Testis (tissue), 3 donors: ENCODE measurements around the gene TFCP2. TPM values are rescaled to one million over a fixed set of nuclear protein-coding genes. Genes with fewer than 3 reads are reported as not detected.

Source experiments
- DNase-seq: peaks from one replicate; pipeline ENCODE4 v3.0.0-alpha.2; 2019
- H3K27ac ChIP-seq, 2 donors: fragments of 200-600 bp; sonication (generic); one replicate each; pipeline ENCODE4 v1.5.1; 2019
- H3K27me3 ChIP-seq: fragments of 200-600 bp; sonication (generic); one replicate; pipeline ENCODE4 v1.5.1; 2019
- H3K36me3 ChIP-seq: fragments of 200-600 bp; sonication (generic); one replicate; pipeline ENCODE4 v1.5.1; 2017; ENCODE audit warnings: low read depth; ENCODE audit errors: missing control alignments
- H3K4me1 ChIP-seq: fragments of 200-600 bp; sonication (generic); one replicate; pipeline ENCODE4 v1.5.1; 2019
- H3K4me3 ChIP-seq, 2 donors: fragments of 200-600 bp; sonication (generic); one replicate each; pipeline ENCODE4 v1.5.1; 2017 to 2019
- H3K9me3 ChIP-seq: fragments of 200-600 bp; sonication (generic); one replicate; pipeline ENCODE4 v1.5.1; 2017
- CTCF ChIP-seq, 3 experiments: fragments of 450-650 bp in 2 of 3; fragments of 200-600 bp in 1 of 3; sonication (generic) in 1 of 3; IDR thresholded peaks; one replicate each; pipeline ENCODE4 v1.5.1; 2016 to 2019; ENCODE audit warnings: antibody characterized with exemption in 3 of 3, mild to moderate bottlenecking in 2 of 3, moderate library complexity in 1 of 3
- POLR2A ChIP-seq: fragments of 450-650 bp; IDR thresholded peaks from one replicate; pipeline ENCODE4 v1.6.1; 2017; ENCODE audit warnings: antibody characterized with exemption, mild to moderate bottlenecking, moderate library complexity
- WGBS, 2 donors: methylation state at CpG; one replicate each; pipeline ENCODE4 v1.1.5; 2018; 5-methylcytosine and 5-hydroxymethylcytosine counted together
- intact Hi-C: fragments of 100-400 bp; cut with DNase I; formaldehyde crosslinking; loops from one replicate; pipeline ENCODE4 v1.15.1; 2023; ENCODE audit warnings: low total_unique reads
- polyA plus RNA-seq: library from polyadenylated mRNA; stranded (reverse); fragments of 350-450 nt; fragmentation: Illumina TruSeq; extraction: RNeasy Lipid Tissue Mini Kit (QIAGEN cat#74804); gene quantifications from one replicate; pipeline ENCODE4 v1.2.3, GENCODE V29; 2014; ENCODE audit warnings: low read depth, low replicate concordance; ENCODE audit not compliant: insufficient read depth
- total RNA-seq, 2 donors: library from RNA; depleted of rRNA; stranded (reverse); fragments of >200 nt; gene quantifications; one replicate each; pipeline ENCODE4 v1.2.3, GENCODE V29; 2016

Gene TFCP2
- total and polyA plus RNA-seq, 3 donors from 2014 or later = 13.8 to 17.2 (median 16.2) TPM

- 88 to 89% methylated on average over 5 of the region's 5 CpGs for WGBS, 2 donors
- H3K36me3 ChIP-seq = no peaks in the 10 kb centered on the region
- DNase-seq = no peak
- H3K9me3 ChIP-seq = no peaks in the 10 kb centered on the region
- TF ChIP-seq POLR2A (no peak), CTCF (IDR thresholded peaks at IDR 0.05) (no peak)
- H3K27ac ChIP-seq = no peak overlapping the region
- H3K4me3 ChIP-seq = no peak overlapping the region
- no peaks in the 10 kb centered on the region for H3K4me1 ChIP-seq
- H3K27me3 ChIP-seq = no peaks in the 10 kb centered on the region
- intact Hi-C loops = no loop called here
These were observed 19.3 kb upstream of the TFCP2 start for GRCh38 chr12:51192284-51192671.

GRCh38 chr12:51191516-51192283 is 18.8 kb upstream of the TFCP2 start:
- 93 to 97% methylated on average over 10 to 12 of the region's 12 CpGs for WGBS, 2 donors
- no peak for DNase-seq
- Histone ChIP-seq H3K27ac (no peak overlapping the region), H3K4me1 (no peaks in the 10 kb centered on the region), H3K36me3 (no peaks in the 10 kb centered on the region), H3K4me3 (no peak overlapping the region), H3K27me3 (no peaks in the 10 kb centered on the region), H3K9me3 (no peaks in the 10 kb centered on the region)
- intact Hi-C loops = no loop called here
- no peak for TF ChIP-seq CTCF (IDR thresholded peaks at IDR 0.05)

GRCh38 chr12:51190820-51191219 is 17.9 kb upstream of the TFCP2 start:
- no peaks in the 10 kb centered on the region for H3K4me1 ChIP-seq
- no peaks in the 10 kb centered on the region for H3K9me3 ChIP-seq
- no peak for DNase-seq
- H3K27ac ChIP-seq = no peak overlapping the region
- WGBS, 2 donors = 94 to 95% methylated on average over 2 to 4 of the region's 4 CpGs
- H3K27me3 ChIP-seq = no peaks in the 10 kb centered on the region
- no peaks in the 10 kb centered on the region for H3K36me3 ChIP-seq
- H3K4me3 ChIP-seq = no peak overlapping the region
- intact Hi-C loops = no loop called here
- no peak for TF ChIP-seq CTCF (IDR thresholded peaks at IDR 0.05)
- no peak for TF ChIP-seq POLR2A

- no peaks in the 10 kb centered on the region for H3K4me1 ChIP-seq
- DNase-seq = no peak
- H3K36me3 ChIP-seq = no peaks in the 10 kb centered on the region
- no peaks in the 10 kb centered on the region for H3K9me3 ChIP-seq
- TF ChIP-seq CTCF (IDR thresholded peaks at IDR 0.05) (no peak), POLR2A (no peak)
- 89 to 90% methylated on average over 12 to 14 of the region's 14 CpGs for WGBS, 2 donors
- intact Hi-C loops = no loop called here
- no peaks in the 10 kb centered on the region for H3K27me3 ChIP-seq
- H3K27ac ChIP-seq = no peak overlapping the region
- H3K4me3 ChIP-seq = no peak overlapping the region
These were observed 16.9 kb upstream of the TFCP2 start for GRCh38 chr12:51189790-51190355.
